Measurements from ENCODE around the gene WNK4. TPM values are rescaled to one million over a fixed set of nuclear protein-coding genes. Genes with fewer than 3 reads are reported as not detected.
A peak's percentile ranks its signal among the peaks of the same experiment; 100 is the strongest.

WNK4 gene
- total RNA-seq, 3 donors from 2014 or later, result 17.5 to 55.8 (median 32.4) TPM

DNA sequence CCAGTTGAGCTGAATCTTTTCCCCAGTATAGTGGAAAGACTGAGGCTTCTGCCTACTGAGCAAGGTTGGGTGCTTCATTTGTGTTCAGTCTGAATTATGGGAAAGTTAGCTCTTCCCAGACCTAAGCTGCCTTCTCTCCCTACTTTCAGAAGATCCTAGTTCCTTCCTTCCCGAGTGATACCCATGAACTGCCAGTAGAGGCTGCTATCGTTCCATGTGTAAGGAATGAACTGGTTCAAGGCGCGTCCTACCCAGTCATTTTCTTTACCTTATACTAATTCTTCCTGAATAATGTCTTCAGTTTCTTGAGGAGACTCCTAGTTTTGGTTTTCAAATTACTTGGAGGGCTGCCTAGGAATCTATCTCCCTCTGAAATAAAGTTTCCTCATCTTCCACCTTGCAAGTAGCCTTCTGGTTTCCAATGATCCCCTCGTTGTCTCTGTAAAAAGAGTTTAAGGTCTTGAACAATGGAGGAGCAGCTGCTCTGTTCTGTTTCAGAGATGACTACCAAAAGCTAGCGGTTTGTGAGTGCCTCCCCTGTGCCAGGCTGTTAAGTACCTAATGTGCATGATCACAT is 63.0 kb downstream of the WNK4 start:
- Histone ChIP-seq H3K4me3 (no peak overlapping the region), H3K9me3 (no peaks in the 10 kb centered on the region), H3K4me1 (ENCODE audit: low read depth) (no peaks in the 10 kb centered on the region), H3K36me3 (ENCODE audit: low read depth) (peaks cover 7% of the 10 kb centered on the region)
- peak; percentile 85 for ATAC-seq
- intact Hi-C loops (cut with DNase I, micrococcal nuclease), result loop anchor here (5.0 kb wide), 1 partner anchor 94 kb away; no protein-coding TSS in a partner anchor
- DNase-seq, result peak in 1 of 3 donors; percentile 48
- TF ChIP-seq, protein P1, sequence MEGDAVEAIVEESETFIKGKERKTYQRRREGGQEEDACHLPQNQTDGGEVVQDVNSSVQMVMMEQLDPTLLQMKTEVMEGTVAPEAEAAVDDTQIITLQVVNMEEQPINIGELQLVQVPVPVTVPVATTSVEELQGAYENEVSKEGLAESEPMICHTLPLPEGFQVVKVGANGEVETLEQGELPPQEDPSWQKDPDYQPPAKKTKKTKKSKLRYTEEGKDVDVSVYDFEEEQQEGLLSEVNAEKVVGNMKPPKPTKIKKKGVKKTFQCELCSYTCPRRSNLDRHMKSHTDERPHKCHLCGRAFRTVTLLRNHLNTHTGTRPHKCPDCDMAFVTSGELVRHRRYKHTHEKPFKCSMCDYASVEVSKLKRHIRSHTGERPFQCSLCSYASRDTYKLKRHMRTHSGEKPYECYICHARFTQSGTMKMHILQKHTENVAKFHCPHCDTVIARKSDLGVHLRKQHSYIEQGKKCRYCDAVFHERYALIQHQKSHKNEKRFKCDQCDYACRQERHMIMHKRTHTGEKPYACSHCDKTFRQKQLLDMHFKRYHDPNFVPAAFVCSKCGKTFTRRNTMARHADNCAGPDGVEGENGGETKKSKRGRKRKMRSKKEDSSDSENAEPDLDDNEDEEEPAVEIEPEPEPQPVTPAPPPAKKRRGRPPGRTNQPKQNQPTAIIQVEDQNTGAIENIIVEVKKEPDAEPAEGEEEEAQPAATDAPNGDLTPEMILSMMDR (IDR thresholded peaks at IDR 0.05), result peak; percentile 62

DNA sequence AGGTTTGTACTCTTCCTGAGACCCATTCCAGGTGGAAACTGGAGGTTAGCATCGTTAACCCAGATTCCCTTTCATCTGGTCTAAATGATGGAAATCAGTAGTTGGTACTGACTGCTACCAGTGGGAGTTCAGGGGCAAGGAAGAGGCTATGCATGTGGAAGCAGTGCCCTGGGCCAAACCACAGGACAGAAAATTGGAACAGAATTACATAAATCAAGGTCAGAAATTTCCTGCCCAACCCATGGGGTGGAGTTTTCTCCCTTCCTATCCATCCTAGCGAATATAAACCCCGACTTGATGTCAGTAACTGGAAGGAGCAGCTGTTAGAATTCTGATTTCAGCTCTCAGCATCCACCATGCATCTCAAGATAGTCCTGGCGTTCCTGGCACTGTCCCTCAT is 63.9 kb downstream of the WNK4 start, which contains the start of gene AOC2:
Gene AOC2 (plus strand): TSS at position 310 of the 400 bp plus-strand sequence. CDS start 47 bp downstream, at position 357.
- H3K4me3 ChIP-seq, result no peak within 1 kb of the TSS
- H3K4me1 ChIP-seq (ENCODE audit: low read depth), result no peaks in the 10 kb centered on the region
- TF ChIP-seq, protein P1 (IDR thresholded peaks at IDR 0.05), result no peak
- no peaks in the 10 kb centered on the region for H3K9me3 ChIP-seq
- intact Hi-C loops (cut with DNase I, micrococcal nuclease), result loop anchor here (5.0 kb wide), 1 partner anchor 93 kb away; no protein-coding TSS in a partner anchor
- ATAC-seq (no peak), DNase-seq (no peak)
- H3K36me3 ChIP-seq (ENCODE audit: low read depth), result peaks cover 7% of the 10 kb centered on the region

DNA sequence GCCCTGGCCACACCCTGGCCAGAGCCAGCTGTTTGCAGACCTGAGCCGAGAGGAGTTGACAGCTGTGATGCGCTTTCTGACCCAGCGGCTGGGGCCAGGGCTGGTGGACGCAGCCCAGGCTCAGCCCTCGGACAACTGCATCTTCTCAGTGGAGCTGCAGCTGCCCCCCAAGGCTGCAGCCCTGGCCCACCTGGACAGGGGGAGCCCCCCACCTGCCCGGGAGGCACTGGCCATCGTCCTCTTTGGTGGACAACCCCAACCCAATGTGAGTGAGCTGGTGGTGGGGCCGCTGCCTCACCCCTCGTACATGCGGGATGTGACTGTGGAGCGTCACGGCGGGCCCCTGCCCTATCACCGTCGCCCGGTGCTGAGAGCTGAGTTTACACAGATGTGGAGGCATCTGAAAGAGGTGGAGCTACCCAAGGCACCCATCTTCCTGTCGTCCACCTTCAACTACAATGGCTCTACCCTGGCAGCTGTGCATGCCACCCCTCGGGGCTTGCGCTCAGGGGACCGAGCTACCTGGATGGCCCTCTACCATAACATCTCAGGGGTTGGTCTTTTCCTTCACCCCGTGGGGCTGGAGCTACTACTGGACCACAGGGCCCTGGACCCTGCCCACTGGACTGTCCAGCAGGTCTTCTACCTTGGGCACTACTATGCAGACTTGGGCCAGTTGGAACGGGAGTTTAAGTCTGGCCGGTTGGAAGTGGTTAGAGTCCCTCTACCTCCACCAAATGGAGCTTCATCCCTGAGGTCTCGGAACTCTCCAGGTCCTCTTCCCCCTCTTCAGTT is 64.5 kb downstream of the WNK4 start:
- H3K4me1 ChIP-seq (ENCODE audit: low read depth), result no peaks in the 10 kb centered on the region
- H3K36me3 ChIP-seq (ENCODE audit: low read depth), result peaks cover 6% of the 10 kb centered on the region
- no peaks in the 10 kb centered on the region for H3K9me3 ChIP-seq
- no peak for ATAC-seq
- DNase-seq, result no peak
- no peak overlapping the region for H3K4me3 ChIP-seq
- intact Hi-C loops (cut with DNase I, micrococcal nuclease), result loop anchor here (5.0 kb wide), 1 partner anchor 92 kb away; no protein-coding TSS in a partner anchor
- TF ChIP-seq, protein P1 (IDR thresholded peaks at IDR 0.05), result no peak

DNA sequence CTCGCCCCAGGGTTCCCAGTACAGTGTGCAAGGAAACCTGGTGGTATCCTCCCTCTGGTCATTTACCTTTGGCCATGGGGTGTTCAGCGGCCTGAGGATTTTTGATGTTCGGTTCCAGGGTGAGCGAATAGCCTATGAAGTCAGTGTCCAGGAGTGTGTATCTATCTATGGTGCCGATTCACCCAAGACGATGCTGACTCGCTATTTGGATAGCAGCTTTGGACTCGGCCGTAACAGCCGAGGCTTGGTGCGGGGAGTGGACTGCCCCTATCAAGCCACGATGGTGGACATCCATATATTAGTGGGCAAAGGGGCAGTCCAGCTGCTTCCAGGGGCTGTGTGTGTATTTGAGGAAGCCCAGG is 65.1 kb downstream of the WNK4 start:
- no peak overlapping the region for H3K4me3 ChIP-seq
- H3K36me3 ChIP-seq (ENCODE audit: low read depth), result no peaks in the 10 kb centered on the region
- DNase-seq, result no peak
- TF ChIP-seq, protein P1 (IDR thresholded peaks at IDR 0.05), result no peak
- ATAC-seq, result no peak
- H3K4me1 ChIP-seq (ENCODE audit: low read depth), result no peaks in the 10 kb centered on the region
- H3K9me3 ChIP-seq, result no peaks in the 10 kb centered on the region
- intact Hi-C loops (cut with DNase I, micrococcal nuclease), result no loop called here

DNA sequence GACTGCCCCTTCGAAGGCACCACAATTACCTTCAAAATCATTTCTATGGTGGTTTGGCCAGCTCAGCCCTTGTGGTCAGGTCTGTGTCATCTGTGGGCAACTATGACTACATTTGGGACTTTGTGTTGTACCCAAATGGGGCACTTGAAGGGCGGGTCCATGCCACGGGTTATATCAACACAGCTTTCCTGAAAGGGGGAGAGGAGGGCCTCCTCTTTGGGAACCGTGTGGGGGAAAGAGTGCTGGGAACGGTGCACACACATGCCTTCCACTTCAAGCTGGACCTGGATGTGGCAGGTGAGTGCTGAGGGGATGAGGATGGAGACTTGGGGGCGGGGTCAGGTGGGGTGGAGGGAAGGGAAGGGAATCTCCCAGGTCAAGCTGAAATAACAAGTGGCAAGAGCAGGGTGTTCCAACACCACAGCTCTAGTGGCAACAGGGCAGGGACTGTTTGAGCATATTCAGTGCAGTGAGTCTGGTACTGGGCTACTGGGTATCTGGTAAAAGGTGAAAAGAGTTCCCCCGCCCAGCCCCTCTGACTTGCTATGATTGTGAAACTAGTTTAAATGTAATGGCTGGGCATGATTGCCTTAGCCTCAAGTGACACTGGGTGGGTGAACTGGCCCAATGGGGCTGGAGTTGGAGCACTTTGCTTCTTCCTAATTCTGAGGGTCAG is 65.6 kb downstream of the WNK4 start:
- Histone ChIP-seq H3K4me3 (no peak overlapping the region), H3K9me3 (no peaks in the 10 kb centered on the region), H3K4me1 (ENCODE audit: low read depth) (no peaks in the 10 kb centered on the region), H3K36me3 (ENCODE audit: low read depth) (no peaks in the 10 kb centered on the region)
- ATAC-seq (no peak), DNase-seq (no peak)
- TF ChIP-seq, protein P1 (IDR thresholded peaks at IDR 0.05), result no peak
- intact Hi-C loops (cut with DNase I, micrococcal nuclease), result no loop called here

Small RNAs within 50 kb of the gene (microRNA-seq; reads per million reads assigned to microRNA genes)
- gene MIR6781, result 0.93 reads per million

Other genes starting within 250 kb of the WNK4 start
- gene NAGLU, start 244.4 kb upstream of the WNK4 start, total RNA-seq, result 10 to 100 TPM; 28.9 to 51.8 (median 35.6) TPM
- gene HSD17B1, start 227.7 kb upstream of the WNK4 start, total RNA-seq, result 1 to 10 TPM; 1.5 to 2.5 (median 1.7) TPM
- gene COASY, start 218.5 kb upstream of the WNK4 start, total RNA-seq, result 10 to 100 TPM; 74.5 to 98.7 (median 87.8) TPM
- 100 to 1,000 TPM in 2 of 3 donors, 10 to 100 TPM in 1; 69.6 to 110 (median 103) TPM for gene MLX, start 213.5 kb upstream of the WNK4 start, total RNA-seq
- gene PSMC3IP, start 202.9 kb upstream of the WNK4 start, total RNA-seq, result 1 to 10 TPM; 1.9 to 6.4 (median 3.1) TPM
- 10 to 100 TPM; 56.4 to 72.2 (median 67.1) TPM for gene RETREG3, start 171.2 kb upstream of the WNK4 start, total RNA-seq
- gene TUBG1, start 170.9 kb upstream of the WNK4 start, total RNA-seq, result 10 to 100 TPM; 17.2 to 42.6 (median 40.9) TPM
- 10 to 100 TPM in 1 of 3 donors, 1 to 10 TPM in 2; 1.8 to 24.9 (median 6.1) TPM for gene TUBG2, start 121.3 kb upstream of the WNK4 start, total RNA-seq
- 10 to 100 TPM in 2 of 3 donors, 1 to 10 TPM in 1; 4.3 to 27.5 (median 10.4) TPM for gene PLEKHH3, start 103.6 kb upstream of the WNK4 start, total RNA-seq
- 1 to 10 TPM in 2 of 3 donors, not detected in 1; 1.6 to 2.6 TPM for gene CCR10, start 98.8 kb upstream of the WNK4 start, total RNA-seq
- 10 to 100 TPM in 1 of 3 donors, 1 to 10 TPM in 2; 1.4 to 37.4 (median 7.1) TPM for gene CNTNAP1, start 98.1 kb upstream of the WNK4 start, total RNA-seq
- 10 to 100 TPM; 23.8 to 53.7 (median 31.7) TPM for gene EZH1, start 35.6 kb upstream of the WNK4 start, total RNA-seq
- gene RAMP2, start 19.4 kb upstream of the WNK4 start, total RNA-seq, result 10 to 100 TPM in 2 of 3 donors, 1 to 10 TPM in 1; 5.7 to 17.2 (median 10.3) TPM
- gene VPS25, start 7.2 kb upstream of the WNK4 start, total RNA-seq, result 10 to 100 TPM; 45.6 to 85.6 (median 83.3) TPM
- gene COA3, start 18.1 kb downstream of the WNK4 start, total RNA-seq, result 100 to 1,000 TPM in 2 of 3 donors, 10 to 100 TPM in 1; 92.7 to 151 (median 148) TPM
- gene CNTD1, start 18.3 kb downstream of the WNK4 start, total RNA-seq, result 1 to 10 TPM in 2 of 3 donors, under 1 TPM in 1; 0.79 to 3.3 (median 1.2) TPM
- 100 to 1,000 TPM; 130 to 142 (median 137) TPM for gene BECN1, start 43.7 kb downstream of the WNK4 start, total RNA-seq
- 100 to 1,000 TPM in 1 of 3 donors, 10 to 100 TPM in 2; 87.7 to 112 (median 91.8) TPM for gene PSME3, start 52.8 kb downstream of the WNK4 start, total RNA-seq
- gene AOC2, start 64.0 kb downstream of the WNK4 start, total RNA-seq, result 1 to 10 TPM in 1 of 3 donors, under 1 TPM in 2; 0.92 to 2.1 (median 0.96) TPM
- gene AOC3, start 70.6 kb downstream of the WNK4 start, total RNA-seq, result 100 to 1,000 TPM in 1 of 3 donors, 10 to 100 TPM in 2; 10.6 to 175 (median 25.4) TPM
- gene G6PC1, start 120.2 kb downstream of the WNK4 start, total RNA-seq, result under 1 TPM in 1 of 3 donors, not detected in 2; 0.67 TPM
- gene AARSD1, start 183.8 kb downstream of the WNK4 start, total RNA-seq, result 10 to 100 TPM; 25.9 to 30.7 (median 29.4) TPM
- gene PTGES3L, start 199.5 kb downstream of the WNK4 start, total RNA-seq, result 1 to 10 TPM; 3.8 to 5.5 (median 4.4) TPM
- 10 to 100 TPM; 22.2 to 27.0 (median 26.2) TPM for gene RUNDC1, start 200.0 kb downstream of the WNK4 start, total RNA-seq
- 100 to 1,000 TPM; 459 to 804 (median 648) TPM for gene RPL27, start 217.8 kb downstream of the WNK4 start, total RNA-seq
- gene IFI35, start 226.2 kb downstream of the WNK4 start, total RNA-seq, result 10 to 100 TPM; 39.2 to 58.2 (median 39.3) TPM
- 100 to 1,000 TPM in 1 of 3 donors, 10 to 100 TPM in 2; 35.2 to 142 (median 48.7) TPM for gene VAT1, start 241.8 kb downstream of the WNK4 start, total RNA-seq
- gene RND2, start 244.6 kb downstream of the WNK4 start, total RNA-seq, result 1 to 10 TPM in 1 of 3 donors, under 1 TPM in 2; 0.09 to 7.2 (median 0.51) TPM

All from mucosa of descending colon (tissue), 3 donors.